Measurements from ENCODE around the gene ATAD1. TPM values are rescaled to one million over a fixed set of nuclear protein-coding genes. Genes with fewer than 3 reads are reported as not detected.
"Not testable (repeated sequence)": the region's sequence is repeated elsewhere in the genome, so short reads cannot be mapped to it uniquely, and the experiment has no call there.

Gene ATAD1
- total and polyA plus RNA-seq, 2 of the 4 experiments (the other 2 are of a cell fraction), result 12.7 to 21.9 TPM

DNA sequence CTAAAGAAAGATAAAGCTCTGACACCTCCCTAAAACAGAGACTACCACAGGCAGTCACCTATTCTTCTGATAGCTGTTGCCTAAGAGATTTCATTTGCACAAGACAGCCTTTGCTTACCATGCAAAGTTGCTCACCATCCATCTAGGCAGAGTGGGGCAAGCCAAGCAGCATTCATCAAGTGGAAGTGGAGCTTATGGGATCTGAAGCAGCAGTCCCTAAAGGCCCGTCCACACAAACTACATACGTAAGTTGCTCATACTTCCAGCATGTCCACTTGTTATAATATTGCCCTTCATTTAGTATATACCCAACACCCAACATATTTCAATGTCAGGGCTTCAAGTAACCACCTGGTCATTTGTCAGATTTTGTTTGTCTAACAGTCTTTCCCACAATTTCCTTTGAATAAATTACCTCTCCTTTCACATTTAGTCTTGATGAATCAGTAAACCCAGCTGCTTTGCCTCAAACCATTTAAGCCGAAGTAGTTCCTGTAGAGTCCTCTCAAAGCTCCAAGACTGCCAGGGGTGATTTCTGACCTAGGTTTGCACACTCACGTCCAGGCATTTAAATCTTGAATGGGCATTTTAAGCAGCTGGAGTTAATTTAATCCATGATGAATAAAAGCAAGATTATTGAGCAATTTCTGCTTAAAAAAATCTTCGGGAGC lies 67.9 kb downstream of the ATAD1 start:
- Histone ChIP-seq H3K4me2 (ENCODE audit: low read depth, low read length) (0 out of 2 replicates have a peak overlapping the region, but pooled peaks have one; percentile 11), H4K5ac (ENCODE audit: low read depth, low read length) (no peak overlapping the region), H3K9me1 (ENCODE audit: insufficient read depth, low read length) (peaks cover 4% of the 10 kb centered on the region; the same call in 1 of the 2 replicates), H3K27me3 (ENCODE audit: control insufficient read depth, insufficient read depth, low read length) (no peaks in the 10 kb centered on the region), H3K9ac (ENCODE audit: low read depth, low read length) (no peak overlapping the region), H3K79me1 (ENCODE audit: low read depth in 1 of 2, low read length in 2 of 2) (peaks cover 0 to 11% of the 10 kb centered on the region in 2 experiments; a peak in 3 of 4 replicates), H3K27ac (ENCODE audit: insufficient read depth, low read length) (no peak overlapping the region), H3K56ac (ENCODE audit: extremely low read depth, insufficient read depth, low read length) (no peak overlapping the region), H2AK5ac (ENCODE audit: low read depth, low read length) (no peak overlapping the region), H3K36me3 (ENCODE audit: control insufficient read depth, insufficient read depth, low read length) (peaks cover 10% of the 10 kb centered on the region; the same call in 1 of the 2 replicates), H4K91ac (ENCODE audit: insufficient read depth, low read depth, low read length) (no peak overlapping the region), H2AFZ (replicated peaks; ENCODE audit: low read length, poor library complexity) (no peak overlapping the region), H2BK120ac (ENCODE audit: low read depth, low read length) (no peak overlapping the region), H3K4ac (ENCODE audit: low read depth, low read length) (no peak overlapping the region), H2BK5ac (ENCODE audit: low read depth, low read length, poor library complexity, severe bottlenecking) (no peak overlapping the region), H2AK9ac (replicated peaks; ENCODE audit: low read depth, low read length, poor library complexity) (no peak overlapping the region), H3K4me3 (ENCODE audit: insufficient read depth, low read depth, low read length) (no peak overlapping the region), H4K8ac (ENCODE audit: low read depth in 2 of 2, low read length in 2 of 2) (no peak overlapping the region), H3K14ac (replicated peaks; ENCODE audit: low read depth, low read length) (no peak overlapping the region), H3K18ac (ENCODE audit: low read depth, low read length) (no peak overlapping the region), H4K20me1 (ENCODE audit: insufficient read depth, low read length) (no peaks in the 10 kb centered on the region; the same call in 1 of the 2 replicates), H3K9me3 (ENCODE audit: control insufficient read depth, insufficient read depth, low read length) (no peaks in the 10 kb centered on the region), H3K4me1 (ENCODE audit: control insufficient read depth, insufficient read depth, low read length) (peaks cover 2% of the 10 kb centered on the region), H2BK15ac (ENCODE audit: low read depth, low read length) (no peak overlapping the region), H2BK20ac (ENCODE audit: low read depth, low read length) (no peak overlapping the region), H3K23ac (ENCODE audit: low read depth, low read length) (no peak overlapping the region)
- in situ Hi-C loops (cut with MboI; ENCODE audit: low sequenced_read_pairs) (no loop called here), dilution Hi-C loops (cut with HindIII; ENCODE audit: low sequenced_read_pairs, unreplicated experiment) (no loop called here), intact Hi-C loops (cut with micrococcal nuclease) (no loop called here)
- WGBS, 2 experiments (ENCODE audit: extremely low coverage in 2 of 2, insufficient read length in 1 of 2), result 54% methylated on average over 2 of the region's 5 CpGs; no CpG with 5 or more reads in 1 of the 2 experiments
- no TSS peak for BruUV-seq (replicated peaks)
- ChIA-PET POLR2A (ENCODE audit: unreplicated experiment) (interaction anchor here (0.5 kb wide), 1 partner anchor 408 kb away, joined by 3 read pairs; no protein-coding TSS in a partner anchor), CTCF (interaction anchor here (1.0 to 1.2 kb wide), 2 partner anchors 9 to 12 kb away, joined by 3 to 4 read pairs; no protein-coding TSS in a partner anchor)
- ATAC-seq (ENCODE audit: low read depth) (peak; percentile 25; the same call in 1 of the 2 replicates), DNase-seq (peak; percentile 61)
- TF ChIP-seq MAZ (IDR thresholded peaks at IDR 0.05; ENCODE audit: borderline replicate concordance, low read depth, low read length) (no peak), BHLHE40 (IDR thresholded peaks at IDR 0.05; ENCODE audit: low read depth, low read length) (no peak)

DNA sequence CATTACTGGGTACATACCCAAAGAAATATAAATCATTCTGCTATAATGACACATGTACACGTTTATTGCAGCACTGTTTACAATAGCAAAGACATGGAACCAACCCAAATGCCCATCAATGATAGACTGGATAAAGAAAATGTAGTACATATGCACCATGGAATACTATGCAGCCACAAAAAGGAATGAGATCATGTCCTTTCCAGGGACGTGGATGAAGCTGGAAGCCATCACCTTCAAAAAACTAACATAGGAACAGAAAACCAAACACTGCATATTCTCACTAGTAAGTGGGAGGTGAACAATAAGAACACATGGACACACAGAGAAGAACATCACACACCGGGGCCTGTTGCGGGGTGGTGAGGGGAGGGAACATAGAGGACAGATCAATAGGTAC lies 69.8 kb downstream of the ATAD1 start:
- ATAC-seq (ENCODE audit: low read depth); H3K9me3 ChIP-seq (ENCODE audit: control insufficient read depth, insufficient read depth, low read length); H2AK9ac ChIP-seq (replicated peaks; ENCODE audit: low read depth, low read length, poor library complexity); in situ Hi-C loops (cut with MboI; ENCODE audit: low sequenced_read_pairs); POLR2A ChIA-PET (ENCODE audit: unreplicated experiment); H3K56ac ChIP-seq (ENCODE audit: extremely low read depth, insufficient read depth, low read length); H4K91ac ChIP-seq (ENCODE audit: insufficient read depth, low read depth, low read length); DNase-seq; H3K79me1 ChIP-seq (ENCODE audit: low read depth in 1 of 2, low read length in 2 of 2); H2BK15ac ChIP-seq (ENCODE audit: low read depth, low read length); H4K20me1 ChIP-seq (ENCODE audit: insufficient read depth, low read length); H3K27me3 ChIP-seq (ENCODE audit: control insufficient read depth, insufficient read depth, low read length); H3K14ac ChIP-seq (replicated peaks; ENCODE audit: low read depth, low read length); H3K23ac ChIP-seq (ENCODE audit: low read depth, low read length); H3K4ac ChIP-seq (ENCODE audit: low read depth, low read length); H4K5ac ChIP-seq (ENCODE audit: low read depth, low read length); H3K4me1 ChIP-seq (ENCODE audit: control insufficient read depth, insufficient read depth, low read length); H4K8ac ChIP-seq (ENCODE audit: low read depth in 2 of 2, low read length in 2 of 2); H3K9me1 ChIP-seq (ENCODE audit: insufficient read depth, low read length); H2BK5ac ChIP-seq (ENCODE audit: low read depth, low read length, poor library complexity, severe bottlenecking); BruUV-seq (replicated peaks); H3K4me3 ChIP-seq (ENCODE audit: insufficient read depth, low read depth, low read length); H2BK120ac ChIP-seq (ENCODE audit: low read depth, low read length); H3K4me2 ChIP-seq (ENCODE audit: low read depth, low read length); H2AFZ ChIP-seq (replicated peaks; ENCODE audit: low read length, poor library complexity); H2BK20ac ChIP-seq (ENCODE audit: low read depth, low read length); intact Hi-C loops (cut with micrococcal nuclease); dilution Hi-C loops (cut with HindIII; ENCODE audit: low sequenced_read_pairs, unreplicated experiment); H3K18ac ChIP-seq (ENCODE audit: low read depth, low read length); H2AK5ac ChIP-seq (ENCODE audit: low read depth, low read length); CTCF ChIA-PET; H3K9ac ChIP-seq (ENCODE audit: low read depth, low read length); H3K27ac ChIP-seq (ENCODE audit: insufficient read depth, low read length): not testable (repeated sequence)
- no CpG with 5 or more reads among the region's 4 CpGs for WGBS, 2 experiments (ENCODE audit: extremely low coverage in 2 of 2, insufficient read length in 1 of 2)
- H3K36me3 ChIP-seq (ENCODE audit: control insufficient read depth, insufficient read depth, low read length), result peaks cover 17% of the 10 kb centered on the region

All from IMR-90 (cell line).